Psoas muscle (tissue), 8 donors: ENCODE results near the gene RPSA. TPM values are rescaled to one million over a fixed set of nuclear protein-coding genes. Genes with fewer than 3 reads are reported as not detected.

Experiments used
- ATAC-seq, 4 donors: fragments of 200-7000 bp; cut with Tn5 transposase; one replicate each; pipeline ENCODE4 v1.9.1; 2020; ENCODE audit warnings: moderate library complexity in 3 of 4, mild to moderate bottlenecking in 2 of 4
- DNase-seq, 2 donors: peaks; one replicate each; pipeline ENCODE4 v3.0.0-alpha.2; 2020
- H3K27ac ChIP-seq: fragments of 200-600 bp; one replicate; pipeline ENCODE4 v1.8.0; 2022
- H3K27me3 ChIP-seq, 3 donors: fragments of 200-600 bp in 1 of 3; one replicate each; pipeline versions ENCODE4 v1.6.1 to v1.8.0; 2013 to 2022; ENCODE audit warnings: low read length in 2 of 3, mild to moderate bottlenecking in 2 of 3, moderate library complexity in 1 of 3; ENCODE audit not compliant: insufficient read depth in 3 of 3
- H3K36me3 ChIP-seq, 2 donors: fragments of 200-600 bp in 1 of 2; one replicate each; pipeline versions ENCODE4 v1.6.1 to v1.8.0; 2013 to 2022; ENCODE audit warnings: low read depth in 1 of 2, mild to moderate bottlenecking in 1 of 2, moderate library complexity in 1 of 2; ENCODE audit not compliant: insufficient read depth in 1 of 2
- H3K4me1 ChIP-seq: fragments of 200-600 bp; one replicate; pipeline ENCODE4 v1.8.0; 2022
- H3K4me3 ChIP-seq: fragments of 200-600 bp; one replicate; pipeline ENCODE4 v1.8.0; 2022; ENCODE audit warnings: mild to moderate bottlenecking
- H3K9me3 ChIP-seq: fragments of 200-600 bp; one replicate; pipeline ENCODE4 v1.8.0; 2022
- CTCF ChIP-seq: fragments of 200-600 bp; IDR thresholded peaks from one replicate; pipeline ENCODE4 v1.8.0; 2022; ENCODE audit warnings: antibody characterized with exemption
- WGBS, 3 donors: extraction: QIAGEN DNeasy Blood & Tissue Kit; methylation state at CpG; one replicate each; pipeline versions ENCODE4 v1.1.6 to v1.1.7; 2013; 5-methylcytosine and 5-hydroxymethylcytosine counted together
- intact Hi-C, 2 donors: fragments of 100-400 bp; cut with DNase I; formaldehyde crosslinking; loops; one replicate each; pipeline versions ENCODE4 v1.11.0 to v1.14.2; 2022
- polyA plus RNA-seq, 3 donors: library from polyadenylated mRNA; stranded (reverse); fragments of 200-250 nt; gene quantifications; one replicate each; pipeline ENCODE4 v1.2.3, GENCODE V29; 2013
- total RNA-seq, 4 donors: library from RNA; stranded (reverse); fragmentation: NEBNext Ultra II Directional in 2 of 4; extraction: Animal tissue kit (Norgen Biotek cat#: 25700) in 2 of 4; gene quantifications; one replicate each; pipeline versions ENCODE4 v1.2.1 to v1.2.4, GENCODE V29; 2021 to 2023
- donor health status: healthy with polysubstance abuse.
- donor health status: DM: no; HTN: no; CAD: no; lungs with moderate emphysema.
- donor health status: Bipolar disorder and iron deficiency.
- donor health status: healthy.
- donor health status: DM: yes; HTN: yes; CAD: no.
- donor health status: DM: no; HTN: no; CAD: no.
- donor health status: DM: no; HTN: no; CAD: no.
- donor health status: DM: yes; HTN: yes; CAD: no.

Gene RPSA
- total and polyA plus RNA-seq, 7 donors: 285 to 1,445 (median 738) TPM

- TF ChIP-seq CTCF: no peak
- Histone ChIP-seq H3K36me3 (no peaks in the 10 kb centered on the region), H3K4me3 (no peak overlapping the region), H3K27me3 (no peaks in the 10 kb centered on the region), H3K27ac (no peak overlapping the region), H3K4me1 (no peaks in the 10 kb centered on the region), H3K9me3 (no peaks in the 10 kb centered on the region)
- WGBS, 3 donors: 14 to 40% (median 29%) methylated on average over 1 of the region's 1 CpG
- DNase-seq (no peak), ATAC-seq (no peak)
- intact Hi-C loops: no loop called here
Observed at GRCh38 chr3:39435006-39435748, 28.7 kb downstream of the RPSA start.

GRCh38 chr3:39438880-39439279 is 32.4 kb downstream of the RPSA start:
- Histone ChIP-seq H3K27me3 (no peaks in the 10 kb centered on the region), H3K36me3 (no peaks in the 10 kb centered on the region), H3K4me3 (no peak overlapping the region), H3K9me3 (no peaks in the 10 kb centered on the region), H3K4me1 (no peaks in the 10 kb centered on the region), H3K27ac (no peak overlapping the region)
- ATAC-seq (no peak), DNase-seq (no peak)
- no peak for TF ChIP-seq CTCF
- intact Hi-C loops: no loop called here
- WGBS, 3 donors: 76 to 84% (median 82%) methylated on average over 4 of the region's 4 CpGs

GRCh38 chr3:39440316-39440715 is 33.8 kb downstream of the RPSA start:
- Histone ChIP-seq H3K27ac (no peak overlapping the region), H3K9me3 (no peaks in the 10 kb centered on the region), H3K36me3 (no peaks in the 10 kb centered on the region), H3K4me3 (no peak overlapping the region), H3K4me1 (no peaks in the 10 kb centered on the region), H3K27me3 (no peaks in the 10 kb centered on the region)
- TF ChIP-seq CTCF: no peak
- no peak for DNase-seq
- intact Hi-C loops: no loop called here
- no peak for ATAC-seq
- 84 to 94% (median 84%) methylated on average over 7 to 8 of the region's 8 CpGs for WGBS, 3 donors

GRCh38 chr3:39443530-39443929 is 37.0 kb downstream of the RPSA start:
- WGBS, 3 donors: 80 to 87% (median 86%) methylated on average over 4 of the region's 4 CpGs
- TF ChIP-seq CTCF: no peak
- H3K36me3 ChIP-seq: no peaks in the 10 kb centered on the region
- DNase-seq (no peak), ATAC-seq (no peak)
- H3K4me1 ChIP-seq: no peaks in the 10 kb centered on the region
- intact Hi-C loops: no loop called here
- H3K9me3 ChIP-seq: no peaks in the 10 kb centered on the region
- H3K4me3 ChIP-seq: no peak overlapping the region
- no peak overlapping the region for H3K27ac ChIP-seq
- H3K27me3 ChIP-seq: no peaks in the 10 kb centered on the region

GRCh38 chr3:39445927-39446326 is 39.4 kb downstream of the RPSA start:
- no peaks in the 10 kb centered on the region for H3K36me3 ChIP-seq
- TF ChIP-seq CTCF: no peak
- H3K4me1 ChIP-seq: no peaks in the 10 kb centered on the region
- WGBS, 3 donors: 61 to 72% (median 67%) methylated on average over 2 of the region's 2 CpGs
- intact Hi-C loops: loop anchor here (2.0 kb wide), 1 partner anchor 53 kb away; no protein-coding TSS in a partner anchor
- H3K4me3 ChIP-seq: no peak overlapping the region
- ATAC-seq (no peak), DNase-seq (no peak)
- H3K27me3 ChIP-seq: no peaks in the 10 kb centered on the region
- H3K9me3 ChIP-seq: no peaks in the 10 kb centered on the region
- H3K27ac ChIP-seq: no peak overlapping the region
